HepG2 (cell line): ENCODE results near the gene ZNF638. TPM values are rescaled to one million over a fixed set of nuclear protein-coding genes. Genes with fewer than 3 reads are reported as not detected.

Source experiments
- ATAC-seq: fragments of 200-7000 bp; cut with Tn5 transposase; 3 replicates; pipeline ENCODE4 v1.9.1; 2020; ENCODE audit warnings: mild to moderate bottlenecking, moderate library complexity
- BruUV-seq: library from RNA; stranded (reverse); fragments of 400-500 nt; replicated peaks from 2 replicates; lab custom pipeline; 2021; lab: Mats Ljungman, UMichigan
- CTCF ChIA-PET: fragments of 300-600 bp; formaldehyde crosslinking; extraction: SDS; loops from one replicate; lab custom pipeline; 2021; ENCODE audit warnings: low total read pairs, inconsistent platforms, low intra/inter-chr PET ratio; lab: Yijun Ruan, JAX
- POLR2A ChIA-PET: fragments of 350-600 bp; sonication (Branson Sonifier 250); formaldehyde crosslinking; loops from one replicate; lab custom pipeline; 2020; ENCODE audit warnings: antibody characterized with exemption, inconsistent platforms; lab: Yijun Ruan, JAX
- DNase-seq: peaks from one replicate; pipeline ENCODE4 v3.0.0-alpha.2; 2015; ENCODE audit warnings: low spot score
- FAIRE-seq: peaks from 3 replicates; lab custom pipeline; 2011; peaks lifted over from hg19 to GRCh38; lab: Jason Lieb, UNC
- H2AFZ ChIP-seq: one replicate; pipeline ENCODE4 v1.6.1; 2011; ENCODE audit warnings: low read length, inconsistent platforms
- H3K27ac ChIP-seq: fragments of 300-600 bp; 3 replicates; pipeline ENCODE4 v1.8.0; 2011; ENCODE audit warnings: mixed run types, mild to moderate bottlenecking, mixed read lengths, low read length, inconsistent platforms; ENCODE audit not compliant: insufficient read depth; ENCODE audit errors: extremely low read length
- H3K27me3 ChIP-seq, 2 experiments: fragments of 200-600 bp in 1 of 2; 2 replicates in 1 of 2; 3 replicates in 1 of 2; pipeline versions ENCODE4 v1.6.0 to v1.8.0; 2011; ENCODE audit warnings: low read length in 2 of 2, mild to moderate bottlenecking in 2 of 2, moderate library complexity in 2 of 2, inconsistent platforms in 1 of 2; ENCODE audit not compliant: insufficient read depth in 2 of 2, control insufficient read depth in 1 of 2
- H3K36me3 ChIP-seq, 2 experiments: fragments of 200-600 bp in 1 of 2; replicated peaks in 1 of 2; 2 replicates in 1 of 2; 3 replicates in 1 of 2; pipeline versions ENCODE4 v1.5.1 to v1.8.0; 2011; ENCODE audit warnings: low read length in 2 of 2, inconsistent platforms in 1 of 2; ENCODE audit not compliant: insufficient read depth in 2 of 2, control insufficient read depth in 1 of 2
- H3K4me1 ChIP-seq: 2 replicates; pipeline ENCODE4 v1.5.1; 2012; ENCODE audit warnings: low read length, inconsistent platforms; ENCODE audit not compliant: insufficient read depth
- H3K4me2 ChIP-seq: 2 replicates; pipeline ENCODE4 v1.6.0; 2011; ENCODE audit warnings: low read depth, low read length, inconsistent platforms
- H3K4me3 ChIP-seq, 3 experiments: fragments of 200-600 bp in 1 of 3; sonication (generic), shearing (Covaris generic) in 1 of 3; replicated peaks in 1 of 3; 2 replicates each; pipeline ENCODE4 v1.5.1; 2011 to 2016; ENCODE audit warnings: low read length in 3 of 3, inconsistent platforms in 2 of 3, low read depth in 2 of 3, mild to moderate bottlenecking in 2 of 3, control low read depth in 1 of 3, mixed read lengths in 1 of 3; ENCODE audit not compliant: insufficient read depth in 1 of 3
- H3K79me2 ChIP-seq: one replicate; pipeline ENCODE4 v1.6.1; 2011; ENCODE audit warnings: low read length, inconsistent platforms; ENCODE audit not compliant: insufficient read depth
- H3K9ac ChIP-seq: 2 replicates; pipeline ENCODE4 v1.6.0; 2011; ENCODE audit warnings: mild to moderate bottlenecking, low read depth, low read length, inconsistent platforms; ENCODE audit not compliant: insufficient read depth
- H3K9me3 ChIP-seq: 2 replicates; pipeline ENCODE4 v1.5.1; 2012; ENCODE audit warnings: mild to moderate bottlenecking, low read length
- H4K20me1 ChIP-seq: 2 replicates; pipeline ENCODE4 v1.6.0; 2011; ENCODE audit warnings: inconsistent platforms, mild to moderate bottlenecking, low read length, moderate library complexity; ENCODE audit not compliant: insufficient read depth
- CREM ChIP-seq, 2 experiments: sonication (generic) in 1 of 2; formaldehyde crosslinking in 1 of 2; IDR thresholded peaks; 2 replicates each; pipeline versions ENCODE4 v1.4.0 to v1.6.1; 2016 to 2020; ENCODE audit warnings: antibody characterized with exemption in 1 of 2, mild to moderate bottlenecking in 1 of 2, missing genetic modification reagents in 1 of 2
- GATAD1 ChIP-seq: IDR thresholded peaks from 2 replicates; pipeline ENCODE4 v1.6.1; 2016; ENCODE audit warnings: missing genetic modification reagents, missing compliant biosample characterization
- MAFF ChIP-seq: IDR thresholded peaks from 2 replicates; pipeline ENCODE4 v1.6.1; 2011; ENCODE audit warnings: low read depth, low read length, improper control_type of control experiment
- MAFK ChIP-seq, 2 experiments: IDR thresholded peaks in 1 of 2; conservative IDR thresholded peaks in 1 of 2; 2 replicates each; pipeline ENCODE4 v1.6.1; 2011; ENCODE audit warnings: improper control_type of control experiment in 2 of 2, low read length in 2 of 2
- MEIS2 ChIP-seq: sonication (generic); formaldehyde crosslinking; IDR thresholded peaks from 2 replicates; pipeline ENCODE4 v1.9.0; 2021; ENCODE audit warnings: mild to moderate bottlenecking, missing genetic modification reagents
- MIER2 ChIP-seq: IDR thresholded peaks from 2 replicates; pipeline ENCODE4 v1.6.1; 2016; ENCODE audit warnings: missing biosample characterization, missing genetic modification reagents
- PAF1 ChIP-seq: IDR thresholded peaks from 2 replicates; pipeline ENCODE4 v1.6.1; 2016; ENCODE audit warnings: missing genetic modification reagents, missing compliant biosample characterization
- RBFOX2 ChIP-seq: fragments of 200-400 bp; formaldehyde crosslinking; IDR thresholded peaks from 2 replicates; pipeline ENCODE4 v1.6.1; 2017; ENCODE audit warnings: low read depth, mild to moderate bottlenecking, low read length
- REST ChIP-seq, 2 experiments: IDR thresholded peaks; 2 replicates each; pipeline ENCODE4 v1.6.1; 2011 to 2012; ENCODE audit warnings: low read length in 2 of 2, borderline replicate concordance in 1 of 2, low read depth in 1 of 2, mild to moderate bottlenecking in 1 of 2, moderate library complexity in 1 of 2
- SOX13 ChIP-seq, 3 experiments: fragments of 450-650 bp in 1 of 3; sonication (generic) in 1 of 3; formaldehyde crosslinking in 1 of 3; IDR thresholded peaks in 2 of 3; conservative IDR thresholded peaks in 1 of 3; 2 replicates each; pipeline versions ENCODE4 v1.5.0 to v1.6.1; 2016 to 2020; ENCODE audit warnings: antibody characterized with exemption in 1 of 3, mild to moderate bottlenecking in 1 of 3, missing compliant biosample characterization in 1 of 3, missing genetic modification reagents in 1 of 3, moderate library complexity in 1 of 3
- ZNF556 ChIP-seq: sonication (generic); formaldehyde crosslinking; IDR thresholded peaks from 2 replicates; pipeline ENCODE4 v1.4.0; 2020; ENCODE audit warnings: mild to moderate bottlenecking, missing genetic modification reagents, borderline replicate concordance
- ZSCAN31 ChIP-seq: sonication (generic); formaldehyde crosslinking; IDR thresholded peaks from 2 replicates; pipeline ENCODE4 v1.5.0; 2020; ENCODE audit warnings: low read depth, mild to moderate bottlenecking, missing genetic modification reagents
- WGBS: methylation state at CpG from one replicate; pipeline ENCODE4 v1.1.6; 2017; ENCODE audit warnings: low lambda C conversion rate; 5-methylcytosine and 5-hydroxymethylcytosine counted together
- in situ Hi-C: cut with HindIII; loops from 2 replicates; pipeline ENCODE4 v1.10.0; 2017; ENCODE audit warnings: low pct_unique_long_range_greater_than_20kb; ENCODE audit not compliant: extremely low pct_ligation_motif_present
- intact Hi-C: fragments of 100-400 bp; cut with micrococcal nuclease; formaldehyde crosslinking; loops from one replicate; pipeline ENCODE4 v1.10.0; 2022; ENCODE audit not compliant: unreplicated experiment
- polyA plus RNA-seq, 8 experiments: library from polyadenylated mRNA; depleted of rRNA in 3 of 8; stranded (reverse) in 7 of 8; unstranded in 1 of 8; fragments of >200 nt; fragmentation: Illumina TruSeq in 4 of 8; extraction: Trizol in 4 of 8; gene quantifications; 2 replicates each; pipeline versions ENCODE4 v1.2.1 to v1.2.3, GENCODE V29; 2011 to 2016; ENCODE audit warnings: low read depth in 4 of 8, missing spikeins in 1 of 8, mixed read lengths in 1 of 8; ENCODE audit not compliant: insufficient read depth in 1 of 8
- total RNA-seq, 5 experiments: library from RNA; depleted of rRNA; stranded (reverse); fragments of >200 nt; fragmentation: Illumina TruSeq; extraction: Trizol; gene quantifications; 2 replicates each; pipeline ENCODE4 v1.2.3, GENCODE V29; 2016; ENCODE audit warnings: low read depth in 1 of 5

ZNF638 gene
- total and polyA plus RNA-seq, 2 of the 13 experiments (the other 11 are each of a cell fraction or from before 2014, with no cell fraction given): 92.7 to 144 TPM

GRCh38 chr2:71346065-71346464, 14.5 kb downstream of the ZNF638 start:
- 97% methylated on average over 2 of the region's 2 CpGs for WGBS
- H3K4me1 ChIP-seq: no peaks in the 10 kb centered on the region
- H3K27ac ChIP-seq: no peak overlapping the region
- H3K79me2 ChIP-seq: peaks cover 93% of the 10 kb centered on the region
- no peak overlapping the region for H3K4me3 ChIP-seq
- no peaks in the 10 kb centered on the region for H3K27me3 ChIP-seq
- ATAC-seq (no peak), DNase-seq (no peak), FAIRE-seq (no peak)
- in situ Hi-C loops (no loop called here), intact Hi-C loops (no loop called here)
- H4K20me1 ChIP-seq: peaks cover 77% of the 10 kb centered on the region
- CTCF ChIA-PET: no interaction called here
- H3K9me3 ChIP-seq: no peaks in the 10 kb centered on the region
- H2AFZ ChIP-seq: no peak overlapping the region
- TF ChIP-seq MAFF (peak; percentile 51), MAFK (conservative IDR thresholded peaks at IDR 0.05 in 1 of 2, IDR thresholded peaks at IDR 0.05 in 1 of 2; ENCODE audit: low read length in 2 of 2) (peak; percentile 72 to 75), ZSCAN31 (CRISPR knock-in tag) (no peak)
- no TSS peak for BruUV-seq
- POLR2A ChIA-PET: interaction anchor here (1.3 kb wide), 2 partner anchors 13 to 14 kb away, joined by 3 to 4 read pairs; partner anchors contain the start of gene ZNF638
- H3K36me3 ChIP-seq: peaks cover 13 to 33% of the 10 kb centered on the region in 2 experiments
- no peak overlapping the region for H3K9ac ChIP-seq
- H3K4me2 ChIP-seq: no peak overlapping the region

- no peak for DNase-seq
Measured at GRCh38 chr2:71347517-71347916, 15.9 kb downstream of the ZNF638 start.

More at GRCh38 chr2:71347517-71347916, 15.9 kb downstream of the ZNF638 start:
- Histone ChIP-seq H3K9me3 (no peaks in the 10 kb centered on the region), H3K4me3 (no peak overlapping the region), H3K27ac (no peak overlapping the region), H2AFZ (no peak overlapping the region), H3K4me2 (no peak overlapping the region), H3K9ac (no peak overlapping the region), H4K20me1 (peaks cover 75% of the 10 kb centered on the region), H3K27me3 (no peaks in the 10 kb centered on the region), H3K79me2 (peaks cover 90% of the 10 kb centered on the region), H3K36me3 (peaks cover 14 to 40% of the 10 kb centered on the region in 2 experiments), H3K4me1 (no peaks in the 10 kb centered on the region)
- TF ChIP-seq GATAD1 (CRISPR knock-in tag) (no peak), ZNF556 (no peak), MIER2 (peak; percentile 93), SOX13 (IDR thresholded peaks at IDR 0.05) (no peak), SOX13 (CRISPR knock-in tag; conservative IDR thresholded peaks at IDR 0.05 in 1 of 2, IDR thresholded peaks at IDR 0.05 in 1 of 2) (no peak), REST (IDR thresholded peaks at IDR 0.05; ENCODE audit: borderline replicate concordance in 1 of 2, low read depth in 1 of 2, low read length in 2 of 2) (peak; percentile 52 to 93), MEIS2 (no peak), RBFOX2 (0 out of 2 replicates have a peak, but pooled peaks have one; percentile 26), PAF1 (no peak), CREM (IDR thresholded peaks at IDR 0.05) (no peak), CREM (CRISPR knock-in tag; IDR thresholded peaks at IDR 0.05) (no peak)
- in situ Hi-C loops (no loop called here), intact Hi-C loops (no loop called here)
- ATAC-seq (no peak), FAIRE-seq (no peak)
- ChIA-PET POLR2A (no interaction called here), CTCF (no interaction called here)
- no TSS peak for BruUV-seq
